H1 (cell line): ENCODE measurements around the gene ILDR2. TPM values are rescaled to one million over a fixed set of nuclear protein-coding genes. Genes with fewer than 3 reads are reported as not detected.

Source experiments
- CTCF ChIA-PET: fragments of 300-600 bp; sonication (Branson Sonifier 250); formaldehyde crosslinking; loops from one replicate; lab custom pipeline; 2021; ENCODE audit not compliant: partially characterized antibody; lab: Charles Lee
- POLR2A ChIA-PET: fragments of 300-600 bp; sonication (Branson Sonifier 250); formaldehyde crosslinking; loops from one replicate; lab custom pipeline; 2021; ENCODE audit warnings: inconsistent platforms; ENCODE audit not compliant: partially characterized antibody; lab: Charles Lee
- DNase-seq, 2 experiments: peaks; one replicate each; pipeline versions ENCODE4 v3.0.0 to v3.0.0-alpha.2; 2010 to 2022; ENCODE audit warnings: low spot score in 2 of 2, low read depth in 1 of 2, mixed read lengths in 1 of 2
- FAIRE-seq: peaks from 2 replicates; lab custom pipeline; 2011; peaks lifted over from hg19 to GRCh38; lab: Jason Lieb, UNC
- H2AFZ ChIP-seq: 2 replicates; pipeline ENCODE4 v1.8.1; 2012; ENCODE audit warnings: low read length, inconsistent platforms
- H2AK5ac ChIP-seq: 2 replicates; pipeline ENCODE4 v1.6.1; 2013; ENCODE audit warnings: low read depth, low read length
- H2BK120ac ChIP-seq: replicated peaks from 2 replicates; pipeline ENCODE3; 2013; ENCODE audit warnings: low read depth, low read length, inconsistent platforms
- H2BK12ac ChIP-seq: 2 replicates; pipeline ENCODE4 v1.6.1; 2013; ENCODE audit warnings: low read depth, low read length
- H2BK15ac ChIP-seq: 2 replicates; pipeline ENCODE4 v1.6.1; 2013; ENCODE audit warnings: low read length
- H2BK20ac ChIP-seq: 2 replicates; pipeline ENCODE4 v1.6.1; 2013; ENCODE audit warnings: low read length
- H2BK5ac ChIP-seq: 2 replicates; pipeline ENCODE4 v1.6.1; 2013; ENCODE audit warnings: low read depth, low read length
- H3K14ac ChIP-seq: 2 replicates; pipeline ENCODE4 v1.6.1; 2013; ENCODE audit warnings: inconsistent platforms; ENCODE audit not compliant: insufficient read length
- H3K18ac ChIP-seq: 2 replicates; pipeline ENCODE4 v1.6.1; 2013; ENCODE audit warnings: low read length; ENCODE audit errors: extremely low read depth
- H3K23ac ChIP-seq: 2 replicates; pipeline ENCODE4 v1.6.1; 2013; ENCODE audit warnings: inconsistent platforms; ENCODE audit not compliant: insufficient read length
- H3K23me2 ChIP-seq: 2 replicates; pipeline ENCODE4 v1.6.1; 2013; ENCODE audit warnings: low read depth, low read length
- H3K27ac ChIP-seq: 2 replicates; pipeline ENCODE4 v1.6.1; 2011; ENCODE audit warnings: low read depth, low read length, inconsistent platforms
- H3K27me3 ChIP-seq, 4 experiments: replicated peaks in 1 of 4; 1 replicate in 1 of 4; 2 replicates in 3 of 4; pipeline versions ENCODE4 v1.6.1 to v1.8.1; 2011 to 2013; ENCODE audit warnings: low read length in 3 of 4, mild to moderate bottlenecking in 3 of 4, inconsistent platforms in 2 of 4, mixed read lengths in 2 of 4, moderate library complexity in 1 of 4; ENCODE audit not compliant: control insufficient read depth in 3 of 4, insufficient read depth in 3 of 4; ENCODE audit errors: extremely low read depth in 1 of 4
- H3K36me3 ChIP-seq, 4 experiments: 2 replicates each; pipeline versions ENCODE4 v1.6.1 to v1.8.1; 2011 to 2013; ENCODE audit warnings: mild to moderate bottlenecking in 4 of 4, low read length in 3 of 4, moderate library complexity in 2 of 4, control low read depth in 1 of 4, inconsistent platforms in 1 of 4; ENCODE audit not compliant: insufficient read depth in 4 of 4, control insufficient read depth in 2 of 4
- H3K4ac ChIP-seq: replicated peaks from 2 replicates; pipeline ENCODE3; 2013; ENCODE audit warnings: low read length, low read depth, mixed read lengths, inconsistent platforms; ENCODE audit not compliant: insufficient read length
- H3K4me1 ChIP-seq, 4 experiments: replicated peaks in 1 of 4; 1 replicate in 1 of 4; 2 replicates in 3 of 4; pipeline versions ENCODE4 v1.6.1 to v1.8.1; 2011 to 2013; ENCODE audit warnings: low read length in 3 of 4, inconsistent platforms in 2 of 4, mixed read lengths in 1 of 4; ENCODE audit not compliant: insufficient read depth in 4 of 4, control insufficient read depth in 3 of 4
- H3K4me2 ChIP-seq, 2 experiments: 2 replicates each; pipeline versions ENCODE4 v1.6.1 to v1.8.1; 2011 to 2013; ENCODE audit warnings: low read depth in 2 of 2, low read length in 2 of 2, control low read depth in 1 of 2, inconsistent platforms in 1 of 2, mild to moderate bottlenecking in 1 of 2; ENCODE audit not compliant: insufficient read depth in 1 of 2
- H3K4me3 ChIP-seq, 4 experiments: fragments of 200-600, 300-600 bp in 1 of 4; sonication (generic), shearing (Covaris generic), sonication (Bioruptor Twin) in 1 of 4; 2 replicates each; pipeline versions ENCODE4 v1.5.1 to v1.8.1; 2011 to 2016; ENCODE audit warnings: low read length in 4 of 4, low read depth in 3 of 4, control low read depth in 2 of 4, inconsistent platforms in 2 of 4, mild to moderate bottlenecking in 2 of 4, mixed read lengths in 1 of 4, moderate library complexity in 1 of 4; ENCODE audit not compliant: insufficient read depth in 2 of 4; ENCODE audit errors: extremely low read depth in 1 of 4
- H3K56ac ChIP-seq: replicated peaks from 2 replicates; pipeline ENCODE3; 2013; ENCODE audit warnings: low read depth, mild to moderate bottlenecking, mixed read lengths, low read length, inconsistent platforms; ENCODE audit not compliant: insufficient read length
- H3K79me1 ChIP-seq: 2 replicates; pipeline ENCODE4 v1.6.1; 2013; ENCODE audit warnings: low read depth, low read length, control low read depth
- H3K79me2 ChIP-seq, 2 experiments: 2 replicates each; pipeline versions ENCODE4 v1.6.1 to v1.8.1; 2012 to 2013; ENCODE audit warnings: low read length in 2 of 2, mild to moderate bottlenecking in 2 of 2, inconsistent platforms in 1 of 2; ENCODE audit not compliant: insufficient read depth in 2 of 2, control insufficient read depth in 1 of 2
- H3K9ac ChIP-seq, 4 experiments: replicated peaks in 1 of 4; 1 replicate in 1 of 4; 2 replicates in 3 of 4; pipeline versions ENCODE4 v1.6.1 to v1.8.1; 2011 to 2013; ENCODE audit warnings: low read depth in 3 of 4, low read length in 3 of 4, control low read depth in 2 of 4, mild to moderate bottlenecking in 2 of 4, moderate library complexity in 2 of 4, inconsistent platforms in 1 of 4; ENCODE audit errors: extremely low read depth in 1 of 4
- H3K9me3 ChIP-seq, 2 experiments: 2 replicates each; pipeline versions ENCODE4 v1.6.1 to v1.8.1; 2012 to 2013; ENCODE audit warnings: mild to moderate bottlenecking in 2 of 2, moderate library complexity in 2 of 2, control low read depth in 1 of 2, inconsistent platforms in 1 of 2, low read depth in 1 of 2, low read length in 1 of 2, mixed read lengths in 1 of 2; ENCODE audit not compliant: insufficient read depth in 2 of 2
- H4K20me1 ChIP-seq, 2 experiments: replicated peaks in 1 of 2; 2 replicates each; pipeline versions ENCODE3 to v1.8.1; 2011 to 2013; ENCODE audit warnings: inconsistent platforms in 2 of 2, low read length in 2 of 2, mild to moderate bottlenecking in 1 of 2; ENCODE audit not compliant: insufficient read depth in 2 of 2, control insufficient read depth in 1 of 2
- H4K5ac ChIP-seq: 2 replicates; pipeline ENCODE4 v1.6.1; 2013; ENCODE audit warnings: low read length, low read depth, mixed read lengths, inconsistent platforms; ENCODE audit not compliant: insufficient read length
- H4K8ac ChIP-seq: 2 replicates; pipeline ENCODE4 v1.8.0; 2013; ENCODE audit warnings: mild to moderate bottlenecking, moderate library complexity, low read length, inconsistent platforms; ENCODE audit not compliant: insufficient read depth; ENCODE audit errors: extremely low read depth
- H4K91ac ChIP-seq: replicated peaks from 2 replicates; pipeline ENCODE3; 2013; ENCODE audit warnings: low read length, mixed read lengths, inconsistent platforms; ENCODE audit not compliant: insufficient read length
- EZH2 ChIP-seq: fragments of 200-600 bp; sonication (generic); IDR thresholded peaks from 2 replicates; pipeline ENCODE4 v1.7.1; 2012; ENCODE audit warnings: low read depth, mild to moderate bottlenecking, moderate library complexity, low read length, inconsistent platforms; ENCODE audit not compliant: severe bottlenecking
- HDAC6 ChIP-seq: IDR thresholded peaks from one replicate; pipeline ENCODE4 v1.7.1; 2012; ENCODE audit warnings: low read depth, mild to moderate bottlenecking, inconsistent platforms, low read length, moderate library complexity
- KDM4A ChIP-seq: IDR thresholded peaks from one replicate; pipeline ENCODE4 v1.7.1; 2012; ENCODE audit warnings: low read depth, mild to moderate bottlenecking, moderate library complexity, low read length, inconsistent platforms; ENCODE audit not compliant: severe bottlenecking
- POLR2A ChIP-seq, 2 experiments: IDR thresholded peaks; 1 replicate in 1 of 2; 2 replicates in 1 of 2; pipeline ENCODE4 v1.6.1; 2011; ENCODE audit warnings: low read depth in 2 of 2, low read length in 2 of 2, mild to moderate bottlenecking in 2 of 2; ENCODE audit errors: control extremely low read depth in 1 of 2
- RNF2 ChIP-seq: fragments of 200-900, 300-1000 bp; sonication (generic); IDR thresholded peaks from 2 replicates; pipeline ENCODE4 v1.7.1; 2016; ENCODE audit warnings: borderline replicate concordance, low read depth, mild to moderate bottlenecking, antibody characterized with exemption, low read length; ENCODE audit not compliant: poor library complexity, severe bottlenecking; ENCODE audit errors: missing control alignments
- RXRA ChIP-seq: IDR thresholded peaks from 2 replicates; pipeline ENCODE4 v1.6.1; 2011; ENCODE audit warnings: low read depth, mild to moderate bottlenecking, low read length, moderate library complexity; ENCODE audit not compliant: insufficient read depth
- SAP30 ChIP-seq: fragments of 300-600 bp; sonication (generic); IDR thresholded peaks from 2 replicates; pipeline ENCODE4 v1.7.1; 2012; ENCODE audit warnings: low read length, moderate library complexity, mild to moderate bottlenecking, inconsistent platforms; ENCODE audit not compliant: insufficient read depth, insufficient replicate concordance
- SIX5 ChIP-seq: IDR thresholded peaks from 2 replicates; pipeline ENCODE4 v1.6.1; 2011; ENCODE audit warnings: mild to moderate bottlenecking, low read depth, low read length
- TBP ChIP-seq: IDR thresholded peaks from 2 replicates; pipeline ENCODE4 v1.6.1; 2011; ENCODE audit warnings: low read depth, low read length, improper control_type of control experiment
- TCF12 ChIP-seq: IDR thresholded peaks from 2 replicates; pipeline ENCODE4 v1.6.1; 2011; ENCODE audit warnings: low read depth, mild to moderate bottlenecking, low read length
- TEAD4 ChIP-seq: IDR thresholded peaks from 2 replicates; pipeline ENCODE4 v1.6.1; 2012; ENCODE audit warnings: low read depth, low read length, inconsistent platforms, mixed read lengths
- WGBS, 2 experiments: shearing (Covaris generic) in 1 of 2; methylation state at CpG; one replicate each; pipeline versions ENCODE4 v1.1.6 to v1.1.7; 2013 to 2015; ENCODE audit warnings: low lambda C conversion rate in 2 of 2, mixed read lengths in 2 of 2, inconsistent platforms in 1 of 2, low coverage in 1 of 2, missing lambda C conversion rate in 1 of 2; ENCODE audit not compliant: insufficient replicate concordance in 2 of 2, insufficient coverage in 1 of 2, insufficient read length in 1 of 2; ENCODE audit errors: extremely low coverage in 1 of 2, missing lambda C conversion rate in 1 of 2; 5-methylcytosine and 5-hydroxymethylcytosine counted together
- polyA plus RNA-seq, 7 experiments: library from polyadenylated mRNA; depleted of rRNA in 3 of 7; stranded (reverse) in 5 of 7; unstranded in 2 of 7; fragments of >200 nt in 5 of 7; fragments of 200-250 nt in 2 of 7; gene quantifications; 1 replicate in 5 of 7; 2 replicates in 1 of 7; 4 replicates in 1 of 7; pipeline versions ENCODE4 v1.2.1 to v1.2.3, GENCODE V29; 2011 to 2013; ENCODE audit warnings: missing spikeins in 2 of 7, mixed read lengths in 2 of 7
- total RNA-seq: library from RNA; stranded (reverse); fragmentation: NEBNext Ultra II Directional; extraction: Animal tissue kit (Norgen Biotek cat#: 25700); gene quantifications from 2 replicates; pipeline ENCODE4 v1.2.1, GENCODE V29; 2021

Gene ILDR2
- total and polyA plus RNA-seq, 2 of the 8 experiments (the other 6 are each of a cell fraction or from before 2014, with no cell fraction given), result 0.85 to 0.86 TPM

DNA sequence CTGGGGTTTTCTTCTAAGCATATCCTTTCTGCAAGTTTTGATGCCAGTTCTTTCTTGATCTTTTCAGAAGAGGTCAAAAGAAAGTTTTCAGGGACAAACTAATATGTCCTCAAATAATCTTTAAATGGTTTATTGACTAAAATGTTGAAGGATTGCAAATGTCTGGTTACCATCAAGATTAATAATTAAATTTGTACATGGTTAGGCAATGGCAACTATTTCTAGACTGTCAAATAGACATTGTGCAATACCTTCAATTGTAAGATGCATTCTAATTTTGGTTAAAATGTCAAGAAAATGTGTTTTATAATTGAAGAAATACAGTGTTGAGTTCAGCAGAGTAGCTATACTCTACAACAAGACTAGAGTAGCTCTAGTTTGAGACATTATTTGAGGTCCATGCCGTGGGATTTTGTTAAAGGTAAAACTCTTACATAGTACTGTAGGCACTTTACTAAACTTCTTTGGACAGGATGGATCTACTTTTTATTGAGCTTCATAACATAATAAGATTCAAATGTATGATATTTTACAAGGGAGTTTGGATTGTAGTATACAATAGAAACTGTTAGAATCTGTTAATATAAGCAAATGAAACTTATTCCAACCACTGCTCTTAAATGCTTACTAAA lies 36.3 kb upstream of the ILDR2 start:
- H3K4me2 ChIP-seq, result no peak overlapping the region
- FAIRE-seq (no peak), DNase-seq (no peak)
- no peak overlapping the region for H2BK120ac ChIP-seq
- no peak overlapping the region for H2BK5ac ChIP-seq
- H3K23ac ChIP-seq, result no peak overlapping the region
- H4K91ac ChIP-seq, result no peak overlapping the region
- no peak overlapping the region for H3K18ac ChIP-seq
- H2BK15ac ChIP-seq, result no peak overlapping the region
- H3K79me1 ChIP-seq, result no peaks in the 10 kb centered on the region
- H3K56ac ChIP-seq, result no peak overlapping the region
- no peak for TF ChIP-seq TCF12
- no peak for TF ChIP-seq SAP30
- TF ChIP-seq TEAD4, result no peak
- TF ChIP-seq KDM4A, result no peak
- no peak for TF ChIP-seq RXRA
- TF ChIP-seq HDAC6, result no peak
- TF ChIP-seq SIX5, result no peak
- no peak for TF ChIP-seq RNF2
- TF ChIP-seq POLR2A (IDR thresholded peaks at IDR 0.05; ENCODE audit: control extremely low read depth in 1 of 2, low read depth in 2 of 2, low read length in 2 of 2), result no peak
- TF ChIP-seq EZH2, result no peak
- no peak for TF ChIP-seq TBP
- H3K9ac ChIP-seq, result no peak overlapping the region
- H4K5ac ChIP-seq, result no peak overlapping the region
- no peak overlapping the region for H2AK5ac ChIP-seq
- H4K8ac ChIP-seq, result no peak overlapping the region
- WGBS, 2 experiments, result 92% methylated on average over 1 of the region's 1 CpG; no CpG with 5 or more reads in 1 of the 2 experiments
- no peak overlapping the region for H3K4me3 ChIP-seq
- no peaks in the 10 kb centered on the region for H3K27me3 ChIP-seq
- H3K4me1 ChIP-seq, result no peaks in the 10 kb centered on the region
- no peaks in the 10 kb centered on the region for H4K20me1 ChIP-seq
- no peaks in the 10 kb centered on the region for H3K36me3 ChIP-seq
- ChIA-PET POLR2A (no interaction called here), CTCF (interaction anchor here (0.8 to 3.2 kb wide), 4 partner anchors 41 to 676 kb away, joined by 3 to 12 read pairs (median 3); no protein-coding TSS in a partner anchor)
- H3K27ac ChIP-seq, result no peak overlapping the region
- H3K23me2 ChIP-seq, result no peaks in the 10 kb centered on the region; the same call in 1 of the 2 replicates
- no peak overlapping the region for H2BK12ac ChIP-seq
- no peak overlapping the region for H2BK20ac ChIP-seq
- no peaks in the 10 kb centered on the region for H3K9me3 ChIP-seq
- H3K14ac ChIP-seq, result no peak overlapping the region
- H2AFZ ChIP-seq, result no peak overlapping the region
- no peak overlapping the region for H3K4ac ChIP-seq
- H3K79me2 ChIP-seq, result no peaks in the 10 kb centered on the region
